ENCODE measurements around the gene LCN1. TPM values are rescaled to one million over a fixed set of nuclear protein-coding genes. Genes with fewer than 3 reads are reported as not detected.

LCN1 gene
- not detected for polyA plus RNA-seq (ENCODE audit: insufficient read length in 4 of 4)

GRCh38 chr9:135520916-135521607 lies at the start of gene LCN1:
Gene LCN1 (plus strand): TSS chr9:135521440. CDS start chr9:135521498, 58 bp downstream.
- no peak for DNase-seq (ENCODE audit: low read depth in 4 of 4, low spot score in 3 of 4)

GRCh38 chr9:135471791-135472640 lies 49.2 kb upstream of the LCN1 start:
- DNase-seq (ENCODE audit: low read depth in 4 of 4, low spot score in 3 of 4) = no peak

- no peak for DNase-seq (ENCODE audit: low read depth in 4 of 4, low spot score in 3 of 4)
Observed at GRCh38 chr9:135473972-135474543, 47.2 kb upstream of the LCN1 start.

- no peak for DNase-seq (ENCODE audit: low read depth in 4 of 4, low spot score in 3 of 4)
Observed at GRCh38 chr9:135474915-135475314, 46.3 kb upstream of the LCN1 start.

GRCh38 chr9:135476561-135477355 lies 44.5 kb upstream of the LCN1 start:
- DNase-seq (ENCODE audit: low read depth in 4 of 4, low spot score in 3 of 4) = no peak

- DNase-seq (ENCODE audit: low read depth in 4 of 4, low spot score in 3 of 4) = no peak
Observed at GRCh38 chr9:135478191-135478590, 43.0 kb upstream of the LCN1 start.

GRCh38 chr9:135478829-135479468 lies 42.3 kb upstream of the LCN1 start:
- DNase-seq (ENCODE audit: low read depth in 4 of 4, low spot score in 3 of 4) = no peak

GRCh38 chr9:135479469-135480052 lies 41.7 kb upstream of the LCN1 start, which contains the start of gene PPP1R26:
Gene PPP1R26 (plus strand): TSS chr9:135479782. CDS start chr9:135484511, 4,729 bp downstream.
- no peak for DNase-seq (ENCODE audit: low read depth in 4 of 4, low spot score in 3 of 4)

GRCh38 chr9:135480071-135480939 lies 40.9 kb upstream of the LCN1 start:
- no peak for DNase-seq (ENCODE audit: low read depth in 4 of 4, low spot score in 3 of 4)

- no peak for DNase-seq (ENCODE audit: low read depth in 4 of 4, low spot score in 3 of 4)
Observed at GRCh38 chr9:135480940-135481310, 40.3 kb upstream of the LCN1 start.

GRCh38 chr9:135482015-135482754 lies 39.1 kb upstream of the LCN1 start:
- no peak for DNase-seq (ENCODE audit: low read depth in 4 of 4, low spot score in 3 of 4)

- no peak for DNase-seq (ENCODE audit: low read depth in 4 of 4, low spot score in 3 of 4)
Observed at GRCh38 chr9:135484460-135485277, 36.6 kb upstream of the LCN1 start.

GRCh38 chr9:135485385-135485784 lies 35.9 kb upstream of the LCN1 start:
- DNase-seq (ENCODE audit: low read depth in 4 of 4, low spot score in 3 of 4) = no peak

- no peak for DNase-seq (ENCODE audit: low read depth in 4 of 4, low spot score in 3 of 4)
Observed at GRCh38 chr9:135485832-135486231, 35.4 kb upstream of the LCN1 start.

- DNase-seq (ENCODE audit: low read depth in 4 of 4, low spot score in 3 of 4) = no peak
Observed at GRCh38 chr9:135486267-135487065, 34.8 kb upstream of the LCN1 start.

GRCh38 chr9:135487281-135488012 lies 33.8 kb upstream of the LCN1 start:
- DNase-seq (ENCODE audit: low read depth in 4 of 4, low spot score in 3 of 4) = no peak
